NOMO-1 (cell line): ENCODE measurements around the gene PTPRC.
"Not testable (repeated sequence)": the region's sequence is repeated elsewhere in the genome, so short reads cannot be mapped to it uniquely, and the experiment has no call there.

ENCODE experiments used
- DNase-seq, 2 experiments: peaks; one replicate each; lab custom pipeline; 2025; ENCODE audit not compliant: unreplicated experiment in 2 of 2; lab: John Stamatoyannopoulos, UW

Gene PTPRC, protein sequence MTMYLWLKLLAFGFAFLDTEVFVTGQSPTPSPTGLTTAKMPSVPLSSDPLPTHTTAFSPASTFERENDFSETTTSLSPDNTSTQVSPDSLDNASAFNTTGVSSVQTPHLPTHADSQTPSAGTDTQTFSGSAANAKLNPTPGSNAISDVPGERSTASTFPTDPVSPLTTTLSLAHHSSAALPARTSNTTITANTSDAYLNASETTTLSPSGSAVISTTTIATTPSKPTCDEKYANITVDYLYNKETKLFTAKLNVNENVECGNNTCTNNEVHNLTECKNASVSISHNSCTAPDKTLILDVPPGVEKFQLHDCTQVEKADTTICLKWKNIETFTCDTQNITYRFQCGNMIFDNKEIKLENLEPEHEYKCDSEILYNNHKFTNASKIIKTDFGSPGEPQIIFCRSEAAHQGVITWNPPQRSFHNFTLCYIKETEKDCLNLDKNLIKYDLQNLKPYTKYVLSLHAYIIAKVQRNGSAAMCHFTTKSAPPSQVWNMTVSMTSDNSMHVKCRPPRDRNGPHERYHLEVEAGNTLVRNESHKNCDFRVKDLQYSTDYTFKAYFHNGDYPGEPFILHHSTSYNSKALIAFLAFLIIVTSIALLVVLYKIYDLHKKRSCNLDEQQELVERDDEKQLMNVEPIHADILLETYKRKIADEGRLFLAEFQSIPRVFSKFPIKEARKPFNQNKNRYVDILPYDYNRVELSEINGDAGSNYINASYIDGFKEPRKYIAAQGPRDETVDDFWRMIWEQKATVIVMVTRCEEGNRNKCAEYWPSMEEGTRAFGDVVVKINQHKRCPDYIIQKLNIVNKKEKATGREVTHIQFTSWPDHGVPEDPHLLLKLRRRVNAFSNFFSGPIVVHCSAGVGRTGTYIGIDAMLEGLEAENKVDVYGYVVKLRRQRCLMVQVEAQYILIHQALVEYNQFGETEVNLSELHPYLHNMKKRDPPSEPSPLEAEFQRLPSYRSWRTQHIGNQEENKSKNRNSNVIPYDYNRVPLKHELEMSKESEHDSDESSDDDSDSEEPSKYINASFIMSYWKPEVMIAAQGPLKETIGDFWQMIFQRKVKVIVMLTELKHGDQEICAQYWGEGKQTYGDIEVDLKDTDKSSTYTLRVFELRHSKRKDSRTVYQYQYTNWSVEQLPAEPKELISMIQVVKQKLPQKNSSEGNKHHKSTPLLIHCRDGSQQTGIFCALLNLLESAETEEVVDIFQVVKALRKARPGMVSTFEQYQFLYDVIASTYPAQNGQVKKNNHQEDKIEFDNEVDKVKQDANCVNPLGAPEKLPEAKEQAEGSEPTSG (N-terminal part only)

DNA sequence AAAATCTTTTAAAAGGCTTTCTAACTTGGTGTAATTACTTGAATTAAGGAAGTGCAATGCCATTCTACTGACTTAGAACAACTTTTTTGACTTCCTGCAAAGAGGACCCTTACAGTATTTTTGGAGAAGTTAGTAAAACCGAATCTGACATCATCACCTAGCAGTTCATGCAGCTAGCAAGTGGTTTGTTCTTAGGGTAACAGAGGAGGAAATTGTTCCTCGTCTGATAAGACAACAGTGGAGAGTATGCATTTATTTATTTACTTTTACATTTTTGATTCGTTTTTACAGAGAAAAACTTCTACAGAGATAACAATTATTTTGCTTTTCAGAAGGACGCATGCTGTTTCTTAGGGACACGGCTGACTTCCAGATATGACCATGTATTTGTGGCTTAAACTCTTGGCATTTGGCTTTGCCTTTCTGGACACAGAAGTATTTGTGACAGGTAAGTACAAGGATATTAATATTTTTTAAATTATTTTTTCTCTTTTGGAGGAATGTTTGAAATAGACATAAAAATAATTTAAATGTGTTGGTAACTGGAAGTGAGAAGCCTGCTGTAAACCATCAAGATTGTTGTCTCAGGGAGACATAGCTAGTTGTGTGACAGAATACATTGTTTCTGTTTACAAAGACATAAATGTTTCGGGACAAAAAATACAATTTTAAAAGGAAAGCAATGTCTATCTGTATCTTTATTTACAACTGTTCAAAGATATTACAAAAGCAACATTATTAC, at the start of gene PTPRC:
TSS of gene PTPRC (plus strand) at position 147 of the 742 bp plus-strand sequence. CDS start at position 376, 229 bp downstream.
- peak; percentile 69 to 95 for DNase-seq

DNA sequence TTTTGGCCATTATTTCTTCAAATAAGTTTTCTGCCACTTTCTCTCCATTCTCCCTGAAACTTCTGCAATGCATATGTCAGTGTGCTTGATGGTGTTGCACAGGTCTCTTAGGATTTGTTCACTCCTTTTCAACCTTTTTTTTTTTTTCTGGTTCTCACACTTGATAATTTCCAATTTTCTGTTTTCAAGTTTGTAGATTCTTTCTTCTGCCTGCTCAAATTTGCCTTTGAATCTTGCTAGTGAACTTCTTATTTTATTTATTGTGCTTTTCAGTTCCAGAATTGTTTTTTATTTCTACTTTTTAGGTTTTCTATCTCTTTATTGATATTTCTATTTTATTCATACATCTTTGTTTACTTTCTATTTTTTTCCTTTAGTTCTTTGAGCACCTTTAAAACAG, 48.4 kb upstream of the PTPRC start:
- DNase-seq: no peak

DNA sequence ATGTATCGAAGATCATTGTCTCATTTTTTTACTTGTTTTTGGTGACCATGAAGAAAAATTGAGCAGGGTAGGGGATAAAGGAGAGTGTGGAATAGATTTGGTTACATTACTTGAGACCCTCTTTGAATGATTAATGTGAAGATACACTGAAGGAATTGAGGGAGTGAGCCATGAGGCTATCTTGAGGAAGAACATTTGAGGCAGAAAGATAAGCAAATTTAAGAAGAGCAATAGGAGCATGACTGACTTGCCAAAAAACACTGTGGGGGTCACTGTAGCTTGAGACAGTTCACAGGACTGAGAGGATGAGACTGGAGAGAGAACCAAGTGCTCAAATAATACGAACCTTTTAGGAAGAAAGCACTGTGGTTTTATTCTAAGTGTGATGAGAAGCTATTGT, 43.1 kb upstream of the PTPRC start:
- no peak for DNase-seq

DNA sequence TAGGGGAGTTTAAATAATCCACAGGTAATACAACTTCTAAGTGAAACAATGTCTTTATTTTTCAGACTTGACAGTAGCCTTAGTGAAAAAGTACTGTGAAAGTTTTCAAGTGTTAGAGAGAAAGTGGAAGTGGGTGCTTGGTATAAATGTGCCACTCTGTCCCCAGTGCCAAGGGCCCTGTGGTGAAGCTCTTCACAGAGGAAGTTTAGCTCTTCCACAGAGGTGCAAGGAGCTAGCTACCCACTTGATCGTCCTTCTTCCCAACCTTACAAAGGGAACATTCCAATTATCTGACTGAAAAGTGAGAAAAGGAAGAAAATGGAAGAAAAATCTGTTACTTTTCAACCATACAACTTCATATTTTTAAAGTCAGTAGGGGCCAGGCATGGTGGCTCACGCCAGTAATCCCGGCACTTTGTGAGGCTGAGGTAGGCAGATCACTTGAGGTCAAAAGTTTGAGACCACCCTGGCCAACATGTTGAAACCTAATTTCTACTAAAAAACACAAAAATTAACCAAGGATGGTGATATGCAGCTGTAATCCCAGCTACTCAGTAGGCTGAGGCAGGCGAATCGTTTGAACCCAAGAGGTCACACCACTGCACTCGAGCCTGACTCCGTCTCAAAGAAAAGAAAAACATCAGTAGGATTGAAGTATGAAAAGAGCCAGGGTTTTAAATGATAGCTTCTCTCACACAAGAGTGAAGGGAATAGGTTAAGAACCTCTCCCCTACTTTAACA, 41.0 kb upstream of the PTPRC start:
- no peak for DNase-seq

DNA sequence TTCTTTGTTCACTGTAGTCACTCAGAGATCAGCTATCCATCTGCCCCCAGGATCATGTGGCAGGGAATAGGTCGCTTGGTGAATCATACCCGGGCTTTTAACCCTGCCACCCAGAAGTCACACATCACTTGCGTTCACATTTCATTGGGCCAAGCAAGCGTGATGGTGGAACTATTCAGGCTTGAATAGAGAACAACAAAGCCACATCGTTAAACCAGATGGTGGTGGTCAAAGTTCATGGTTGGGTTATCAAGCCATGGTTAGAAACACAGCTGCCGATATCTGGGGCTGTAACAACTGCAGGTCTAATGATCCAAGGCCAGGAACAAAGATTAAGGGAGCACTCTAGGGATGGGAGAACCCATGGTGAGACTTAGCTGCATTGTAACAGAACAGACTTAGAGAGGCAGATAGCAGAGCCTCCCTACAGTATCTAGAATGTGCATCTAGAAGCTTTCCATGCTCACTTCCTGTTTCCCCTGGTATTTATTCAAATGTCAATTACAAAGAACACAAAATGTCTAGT, 40.0 kb upstream of the PTPRC start:
- peak in 1 of 2 experiments; percentile 20 for DNase-seq

DNA sequence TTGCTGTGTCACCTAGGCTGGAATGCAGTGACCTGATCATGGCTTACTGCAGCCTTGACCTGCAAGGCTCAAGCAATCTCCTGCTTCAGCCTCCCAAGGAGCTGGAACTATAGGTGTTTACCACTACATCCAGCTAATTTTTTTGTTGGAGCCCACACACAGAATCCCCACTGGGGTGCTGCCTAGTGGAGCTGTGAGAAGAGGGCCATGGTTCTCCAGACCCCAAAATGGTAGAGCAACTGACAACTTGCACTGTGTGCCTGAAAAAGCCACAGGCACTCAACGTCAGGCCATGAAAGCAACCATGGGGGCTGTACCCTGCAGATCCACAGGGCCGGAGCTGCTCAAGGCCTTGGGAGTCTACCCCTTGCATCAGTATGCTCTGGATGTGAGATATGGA, 39.1 kb upstream of the PTPRC start:
- no peak for DNase-seq

DNA sequence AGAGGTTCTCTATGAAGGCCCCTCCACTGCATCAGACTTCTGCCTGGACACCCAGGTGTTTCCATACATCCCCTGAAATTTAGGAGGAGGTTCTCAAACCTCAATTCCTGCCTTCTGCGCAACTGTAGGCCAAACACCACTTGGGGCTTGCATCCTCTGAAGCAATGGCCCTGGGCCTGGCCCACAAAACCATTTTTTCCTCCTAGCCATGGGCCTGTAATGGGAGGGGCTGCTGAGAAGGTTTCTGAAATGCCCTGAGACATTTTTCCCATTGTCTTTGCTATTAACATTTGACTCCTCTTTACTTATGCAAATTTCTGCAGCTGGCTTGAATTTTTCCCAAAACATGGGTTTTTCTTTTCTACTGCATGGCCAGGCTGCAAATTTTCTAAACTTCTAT, 37.9 kb upstream of the PTPRC start:
- DNase-seq: no peak

DNA sequence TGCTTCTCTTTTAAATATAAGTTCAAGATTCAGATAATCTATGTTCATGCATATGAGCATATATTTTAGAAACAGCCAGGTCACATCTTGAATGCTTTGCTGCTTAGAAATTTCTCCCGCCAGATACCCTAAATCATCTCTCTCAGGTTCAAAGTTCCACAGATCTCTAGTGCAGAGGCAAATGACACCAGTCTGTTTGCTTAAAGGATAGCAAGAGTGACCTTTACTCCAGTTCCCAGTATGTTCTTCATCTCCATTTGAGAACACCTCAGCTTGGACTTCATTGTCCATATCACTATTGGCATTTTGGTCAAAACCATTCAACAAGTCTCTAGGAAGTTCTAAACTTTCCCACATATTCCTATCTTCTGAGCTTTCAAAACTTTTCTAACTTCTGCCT, 37.5 kb upstream of the PTPRC start:
- DNase-seq: not testable (repeated sequence)

DNA sequence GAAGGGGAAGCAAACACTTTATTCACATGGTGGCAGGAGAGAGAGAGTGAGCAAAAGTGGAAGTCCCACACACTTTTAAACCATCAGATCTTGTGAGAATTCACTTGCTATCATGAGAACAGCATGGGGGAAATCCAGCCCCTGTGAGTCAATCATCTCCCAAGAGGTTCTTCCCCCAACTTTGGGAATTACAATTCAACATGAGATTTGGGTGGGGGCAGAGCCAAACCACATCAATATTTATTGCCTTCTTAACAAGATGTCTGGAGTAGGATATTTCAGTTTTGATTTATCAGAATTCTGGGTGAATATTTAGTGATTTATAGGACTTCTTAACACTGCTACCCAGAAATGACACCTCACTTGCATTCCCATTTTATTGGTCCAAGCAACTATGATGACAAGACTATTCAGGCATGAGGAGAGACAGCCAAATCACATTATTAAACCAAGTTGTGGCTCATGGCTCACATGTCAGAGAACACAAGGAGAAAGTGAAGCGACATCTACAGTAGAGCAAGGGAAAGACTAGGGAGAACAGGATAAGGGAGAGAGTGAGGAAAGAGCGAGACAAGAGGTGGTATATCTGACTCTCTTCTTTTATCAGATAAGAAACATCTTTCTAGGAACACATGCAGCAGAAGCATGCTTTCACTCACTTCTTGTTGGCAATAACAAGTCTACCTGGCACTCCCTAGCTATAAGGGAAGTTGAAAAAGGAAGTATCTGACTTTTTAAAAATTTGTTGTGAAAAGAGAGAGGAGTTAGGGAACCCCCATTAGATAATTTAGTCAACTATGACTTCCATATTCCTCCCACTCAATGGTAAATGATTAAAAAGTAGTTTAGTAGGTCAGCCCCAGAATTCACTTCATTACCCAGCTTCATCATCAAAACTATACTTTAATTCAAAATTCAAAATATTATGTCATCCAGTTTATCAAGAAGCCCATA, 36.6 kb upstream of the PTPRC start:
- DNase-seq: peak in 1 of 2 experiments; percentile 29

DNA sequence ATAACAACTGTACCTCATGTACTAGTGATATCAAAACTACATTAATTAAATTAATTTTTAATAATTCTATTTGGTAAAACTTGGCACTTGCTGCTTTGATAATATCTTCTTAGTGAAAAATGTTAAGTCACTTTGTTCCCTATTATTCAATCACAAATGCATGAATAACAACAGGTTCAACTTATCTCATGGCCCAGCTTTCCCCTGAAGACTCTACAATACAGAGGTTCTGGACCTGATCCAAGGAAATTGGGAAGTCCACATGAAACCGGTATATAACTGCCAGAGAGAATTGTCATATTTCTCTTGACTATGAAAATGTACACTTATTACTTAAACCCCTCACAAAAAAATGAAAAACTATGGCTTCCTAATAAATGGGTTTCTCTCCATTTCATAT, 33.9 kb upstream of the PTPRC start:
- no peak for DNase-seq

DNA sequence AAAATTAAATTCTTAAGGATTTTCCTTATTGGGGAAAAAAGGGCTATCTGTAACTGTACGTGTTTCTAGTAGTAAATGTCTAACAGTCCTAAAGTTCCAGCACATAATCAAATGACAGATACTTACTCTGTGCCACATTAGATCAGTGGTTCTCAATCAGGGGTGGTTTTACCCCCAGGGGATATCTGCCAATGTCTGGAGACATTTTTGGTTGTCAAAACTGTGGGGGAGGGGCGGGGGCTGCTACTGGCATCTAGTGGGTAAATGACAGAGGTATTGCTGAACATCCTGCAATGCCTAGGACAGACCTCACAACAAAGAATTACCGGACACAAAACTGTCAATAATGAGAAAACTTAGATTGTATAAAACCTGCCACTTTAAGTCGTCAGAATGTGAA, 33.4 kb upstream of the PTPRC start:
- DNase-seq: no peak

DNA sequence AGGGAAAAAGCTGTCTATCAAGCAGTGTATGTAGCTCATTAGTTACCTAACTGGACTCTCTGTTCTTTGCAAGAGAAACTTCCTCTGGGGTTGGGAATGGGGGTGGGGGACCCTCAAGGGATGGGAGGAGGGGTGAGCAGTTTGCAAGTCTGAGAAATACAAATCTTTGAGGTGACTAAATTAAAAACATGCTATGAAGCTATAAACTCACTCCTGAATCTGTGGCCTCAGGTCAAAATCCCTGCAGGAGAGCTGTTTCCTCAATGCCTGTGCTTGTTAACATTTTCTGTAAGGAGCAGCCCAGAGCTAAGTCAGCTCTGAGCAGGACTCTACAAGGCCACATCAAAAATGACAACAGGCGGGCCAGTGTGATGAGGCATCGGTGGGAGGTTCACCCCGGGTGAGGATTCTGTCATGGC, 32.8 kb upstream of the PTPRC start:
- no peak for DNase-seq

DNA sequence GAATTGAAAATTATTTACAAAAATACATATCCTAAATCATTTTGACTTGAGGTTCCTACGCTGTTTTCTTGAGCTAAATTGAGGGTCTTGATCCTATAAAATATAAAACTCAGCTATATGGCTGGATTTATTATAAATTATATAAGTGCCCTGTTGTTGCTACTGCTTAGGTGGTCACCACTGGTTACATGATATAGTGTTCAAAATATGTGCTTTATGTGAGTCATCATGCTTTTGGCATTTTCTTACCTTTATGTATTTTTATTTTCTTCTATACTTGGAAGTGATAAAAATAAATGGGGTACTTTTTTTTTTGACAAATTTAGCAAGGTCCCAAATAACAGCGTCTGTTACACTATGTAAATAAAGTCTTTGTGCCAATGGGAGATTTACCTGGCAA, 31.1 kb upstream of the PTPRC start:
- DNase-seq: no peak

DNA sequence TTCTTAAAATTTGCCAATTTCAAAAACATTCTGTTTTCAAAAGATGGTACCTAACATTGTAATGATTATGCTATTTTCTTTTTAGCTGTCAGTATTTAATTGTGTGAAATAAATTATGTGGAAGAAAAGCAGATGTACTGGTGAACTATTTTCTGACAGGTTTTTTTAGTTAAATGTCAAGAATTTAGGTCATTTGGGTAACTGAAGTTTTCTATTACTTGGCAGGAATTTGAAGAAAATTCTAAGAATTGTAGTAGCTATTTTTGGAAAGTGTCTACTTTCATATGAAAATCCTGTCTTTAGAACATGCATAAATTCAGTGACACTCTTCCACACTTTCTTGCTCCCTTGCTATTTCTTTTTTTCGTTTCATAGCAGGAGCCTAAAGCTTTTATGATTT, 28.5 kb upstream of the PTPRC start:
- DNase-seq: no peak

DNA sequence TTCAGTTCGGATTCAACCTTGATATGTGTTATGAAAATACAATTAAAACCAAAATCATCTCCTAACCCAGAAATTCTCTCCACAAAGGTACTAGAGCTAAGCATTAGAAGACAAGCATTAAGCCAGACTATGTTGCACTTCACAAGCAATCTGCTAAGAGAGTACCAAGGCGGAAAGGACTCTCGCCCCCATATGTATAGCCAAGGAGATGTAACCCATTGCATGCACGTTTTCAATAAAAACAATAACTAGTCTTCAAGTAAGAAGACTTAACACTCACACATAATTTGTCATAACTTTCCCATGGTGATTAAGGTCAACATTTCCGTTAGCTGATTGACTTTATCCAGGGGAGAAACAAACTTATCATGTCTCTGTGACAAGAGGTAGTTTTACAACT, 27.6 kb upstream of the PTPRC start:
- DNase-seq: no peak

DNA sequence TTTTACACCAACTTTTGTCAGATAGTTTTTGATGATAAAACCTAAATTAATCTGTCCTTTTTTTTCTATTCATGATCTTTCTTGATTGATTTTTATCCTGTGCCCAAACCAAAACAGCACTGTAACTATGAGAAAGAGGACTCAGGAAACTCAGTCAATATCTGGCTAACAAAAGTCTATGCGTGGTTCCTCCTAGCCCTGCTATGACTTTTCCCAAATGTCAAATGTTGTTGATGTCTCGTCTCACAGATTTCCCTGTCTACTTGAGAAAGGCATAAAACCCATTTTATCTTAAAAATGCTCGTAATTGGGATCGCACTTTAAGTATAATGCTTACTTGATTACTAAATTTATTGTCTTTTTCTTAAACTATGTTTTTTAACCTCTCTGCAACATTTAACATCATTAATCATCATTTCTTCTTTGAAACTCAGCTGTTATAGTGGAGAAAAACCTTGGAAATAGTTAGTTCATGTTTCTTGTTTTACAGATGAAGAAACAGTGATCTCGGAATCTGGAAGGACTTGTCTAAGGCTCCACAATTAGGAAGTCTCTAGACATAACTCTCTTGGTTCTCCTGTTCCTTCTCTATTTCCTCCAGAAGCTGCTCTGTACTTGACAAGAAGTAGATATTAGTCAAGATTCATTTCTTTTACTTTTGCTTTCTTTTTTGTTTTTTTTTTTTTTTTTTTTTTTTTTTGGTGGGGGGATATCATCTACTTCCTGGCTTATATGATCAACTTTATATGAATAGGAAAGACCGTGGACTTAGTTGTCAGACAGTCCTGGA, 26.2 kb upstream of the PTPRC start:
- DNase-seq: peak in 1 of 2 experiments; percentile 26

DNA sequence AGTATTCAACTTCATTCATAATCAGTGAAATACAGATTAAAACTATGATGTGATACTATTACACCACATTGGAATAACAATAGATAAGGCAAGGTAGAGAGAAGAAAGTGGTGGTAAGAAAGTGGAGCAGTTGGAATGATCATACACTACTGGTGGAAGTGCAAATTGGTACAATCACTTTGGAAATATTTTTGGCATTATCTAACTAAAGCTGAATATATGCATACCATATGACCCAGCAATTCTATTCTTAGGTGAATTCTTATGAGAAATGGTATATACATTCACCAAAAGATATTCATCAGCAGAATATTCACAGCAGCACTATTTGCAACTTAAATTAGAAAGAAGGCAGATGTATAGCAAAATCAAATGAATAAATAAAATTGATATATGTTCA, 21.4 kb upstream of the PTPRC start:
- DNase-seq: no peak
